Adrenal gland (tissue), 12 donors: ENCODE results near the gene ATXN7L1. TPM values are rescaled to one million over a fixed set of nuclear protein-coding genes. Genes with fewer than 3 reads are reported as not detected.

Experiments
- DNase-seq, 7 donors: peaks; one replicate each; pipeline ENCODE4 v3.0.0-alpha.2; 2019 to 2020
- H3K27ac ChIP-seq, 5 donors: fragments of 200-600 bp; sonication (generic) in 4 of 5; 1 replicate in 3 of 5; 2 replicates in 2 of 5; pipeline versions ENCODE4 v1.5.1 to v1.8.0; 2016 to 2020; ENCODE audit warnings: mild to moderate bottlenecking in 1 of 5
- H3K27me3 ChIP-seq: fragments of 200-600 bp; 2 replicates; pipeline ENCODE4 v1.8.0; 2021
- H3K36me3 ChIP-seq, 2 donors: fragments of 200-600 bp; replicated peaks in 1 of 2; 1 replicate in 1 of 2; 2 replicates in 1 of 2; pipeline versions ENCODE4 v1.5.1 to v1.8.0; 2018 to 2022
- H3K4me1 ChIP-seq, 2 donors: fragments of 200-600 bp; replicated peaks in 1 of 2; 1 replicate in 1 of 2; 2 replicates in 1 of 2; pipeline versions ENCODE4 v1.5.1 to v1.8.0; 2018 to 2021
- H3K4me3 ChIP-seq, 4 donors: fragments of 200-600 bp; sonication (generic) in 3 of 4; one replicate each; pipeline ENCODE4 v1.5.1; 2016 to 2018
- H3K9me3 ChIP-seq, 3 donors: fragments of 200-600 bp; sonication (generic) in 1 of 3; replicated peaks in 1 of 3; 1 replicate in 2 of 3; 2 replicates in 1 of 3; pipeline versions ENCODE4 v1.5.1 to v1.8.0; 2016 to 2021
- POLR2A ChIP-seq, 2 donors: fragments of 450-650 bp; IDR thresholded peaks; one replicate each; pipeline ENCODE4 v1.6.1; 2017; ENCODE audit warnings: antibody characterized with exemption in 2 of 2, mild to moderate bottlenecking in 2 of 2, moderate library complexity in 1 of 2
- WGBS, 4 donors: extraction: QIAGEN DNeasy Blood & Tissue Kit in 2 of 4; methylation state at CpG; one replicate each; pipeline versions ENCODE4 v1.1.5 to v1.1.7; 2013 to 2017; 5-methylcytosine and 5-hydroxymethylcytosine counted together
- intact Hi-C, 2 donors: fragments of 100-400 bp; cut with DNase I; formaldehyde crosslinking; loops; one replicate each; pipeline versions ENCODE4 v1.14.1 to v1.15.0; 2022 to 2023
- polyA plus RNA-seq, 3 donors: library from polyadenylated mRNA; stranded (reverse); fragments of 200-250 nt in 2 of 3; fragments of 350-450 nt in 1 of 3; fragmentation: Illumina TruSeq in 1 of 3; extraction: RNeasy Lipid Tissue Mini Kit (QIAGEN cat#74804) in 1 of 3; gene quantifications; one replicate each; pipeline ENCODE4 v1.2.3, GENCODE V29; 2013 to 2014
- total RNA-seq, 9 donors: library from RNA; depleted of rRNA in 4 of 9; stranded (reverse); fragments of >200 nt in 4 of 9; fragments of 120-200 nt in 1 of 9; fragmentation: NEBNext Ultra II Directional in 1 of 9; extraction: Animal tissue kit (Norgen Biotek cat#: 25700) in 1 of 9; gene quantifications; one replicate each; pipeline versions ENCODE4 v1.1.0 to v1.2.4, GENCODE V29; 2013 to 2023
- TF ChIP-seq, protein P1 (sequence below), 6 experiments: fragments of 450-650 bp in 4 of 6; fragments of 200-600 bp in 2 of 6; sonication (generic) in 1 of 6; IDR thresholded peaks; 1 replicate in 5 of 6; 2 replicates in 1 of 6; pipeline versions ENCODE4 v1.5.1 to v1.8.0; 2016 to 2021; ENCODE audit warnings: antibody characterized with exemption in 6 of 6, mild to moderate bottlenecking in 2 of 6, moderate library complexity in 1 of 6
- donor health status: healthy with polysubstance abuse.
- donor health status: Bipolar disorder and iron deficiency.
- donor health status: DM: yes; HTN: yes; CAD: no.
- donor health status: DM: no; HTN: no; CAD: no.
- donor health status: DM: no; HTN: no; CAD: no.
- donor health status: DM: yes; HTN: yes; CAD: no.

The ATXN7L1 gene
- total and polyA plus RNA-seq, 12 donors, result 3.6 to 24.6 (median 9.0) TPM

DNA sequence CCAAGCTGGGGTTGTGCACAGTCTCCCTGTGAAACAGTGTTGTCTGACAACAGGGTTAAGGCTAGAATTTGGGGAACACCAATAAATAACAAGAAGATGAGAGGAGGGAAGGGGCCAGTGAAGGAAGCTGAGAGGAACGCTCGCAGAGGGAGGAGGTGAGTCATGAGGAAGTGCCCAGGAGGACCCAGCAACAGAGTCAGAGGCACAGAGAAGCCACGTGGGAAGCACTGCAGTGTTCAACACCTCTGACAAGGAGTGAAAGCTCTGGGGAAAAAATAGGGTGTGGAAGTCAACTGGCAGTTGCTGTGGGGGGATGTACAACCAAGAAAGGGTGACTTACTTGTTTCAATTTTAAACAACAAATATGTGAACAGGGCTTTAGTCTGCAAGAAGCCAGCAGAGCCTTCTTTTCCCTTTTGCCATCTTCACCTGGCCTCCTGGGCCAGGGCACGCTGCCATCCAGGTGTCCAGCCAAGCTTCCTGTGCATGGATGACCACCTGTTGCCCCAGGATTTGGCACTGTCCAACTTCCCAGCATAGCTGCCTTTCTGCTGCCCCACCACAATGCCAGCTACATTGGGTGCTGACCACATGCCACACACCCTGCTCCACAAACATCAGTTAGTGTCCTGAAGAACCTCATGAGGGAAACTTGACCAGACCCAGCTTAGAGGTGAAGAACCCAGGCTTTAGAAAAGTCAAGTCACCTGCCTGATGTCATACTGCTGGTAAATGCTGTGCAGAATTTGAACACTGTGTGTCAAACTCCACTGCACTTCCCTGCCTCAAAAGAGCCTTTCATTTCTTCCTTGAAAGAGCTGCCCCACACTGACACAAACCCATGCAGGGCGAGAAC, 69.6 kb downstream of the ATXN7L1 start:
- Histone ChIP-seq H3K27me3 (no peaks in the 10 kb centered on the region), H3K27ac (no peak overlapping the region), H3K4me3 (no peak overlapping the region), H3K36me3 (no peaks in the 10 kb centered on the region), H3K9me3 (no peaks in the 10 kb centered on the region), H3K4me1 (peaks cover 7% of the 10 kb centered on the region in 2 donors)
- DNase-seq, result peak in 6 of 7 donors; percentile 47 to 83 (median 64)
- TF ChIP-seq, protein P1, sequence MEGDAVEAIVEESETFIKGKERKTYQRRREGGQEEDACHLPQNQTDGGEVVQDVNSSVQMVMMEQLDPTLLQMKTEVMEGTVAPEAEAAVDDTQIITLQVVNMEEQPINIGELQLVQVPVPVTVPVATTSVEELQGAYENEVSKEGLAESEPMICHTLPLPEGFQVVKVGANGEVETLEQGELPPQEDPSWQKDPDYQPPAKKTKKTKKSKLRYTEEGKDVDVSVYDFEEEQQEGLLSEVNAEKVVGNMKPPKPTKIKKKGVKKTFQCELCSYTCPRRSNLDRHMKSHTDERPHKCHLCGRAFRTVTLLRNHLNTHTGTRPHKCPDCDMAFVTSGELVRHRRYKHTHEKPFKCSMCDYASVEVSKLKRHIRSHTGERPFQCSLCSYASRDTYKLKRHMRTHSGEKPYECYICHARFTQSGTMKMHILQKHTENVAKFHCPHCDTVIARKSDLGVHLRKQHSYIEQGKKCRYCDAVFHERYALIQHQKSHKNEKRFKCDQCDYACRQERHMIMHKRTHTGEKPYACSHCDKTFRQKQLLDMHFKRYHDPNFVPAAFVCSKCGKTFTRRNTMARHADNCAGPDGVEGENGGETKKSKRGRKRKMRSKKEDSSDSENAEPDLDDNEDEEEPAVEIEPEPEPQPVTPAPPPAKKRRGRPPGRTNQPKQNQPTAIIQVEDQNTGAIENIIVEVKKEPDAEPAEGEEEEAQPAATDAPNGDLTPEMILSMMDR (IDR thresholded peaks at IDR 0.05), result no peak
- no peak for TF ChIP-seq POLR2A (IDR thresholded peaks at IDR 0.05)
- 44 to 61% (median 52%) methylated on average over 5 of the region's 5 CpGs for WGBS, 4 donors
- intact Hi-C loops, result no loop called here

- H3K4me1 ChIP-seq, result peaks cover 7 to 9% of the 10 kb centered on the region in 2 donors
- H3K27ac ChIP-seq, result no peak overlapping the region
- H3K36me3 ChIP-seq, result no peaks in the 10 kb centered on the region
- DNase-seq, result no peak
- intact Hi-C loops, result no loop called here
- no peaks in the 10 kb centered on the region for H3K27me3 ChIP-seq
- no peaks in the 10 kb centered on the region for H3K9me3 ChIP-seq
- WGBS, 4 donors, result 67 to 78% (median 71%) methylated on average over 11 of the region's 11 CpGs
- H3K4me3 ChIP-seq, result no peak overlapping the region
- no peak for TF ChIP-seq POLR2A (IDR thresholded peaks at IDR 0.05)
Observed at GRCh38 chr7:105805447-105806019, 70.9 kb downstream of the ATXN7L1 start.

DNA sequence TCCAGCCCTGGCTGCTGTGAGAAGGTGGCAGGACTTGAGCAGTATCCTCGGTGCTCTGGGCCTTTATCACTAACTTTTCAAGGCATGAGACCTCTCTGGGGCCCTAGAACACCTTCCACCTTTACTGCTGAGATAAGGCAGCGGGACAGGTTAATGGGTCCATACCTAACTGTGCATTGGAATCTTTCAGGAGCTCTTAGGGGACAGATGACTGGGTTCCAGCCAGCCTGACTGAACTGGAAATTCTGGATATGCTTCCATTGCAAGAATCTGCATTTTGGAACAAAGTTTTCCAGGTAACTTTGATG, 73.0 kb downstream of the ATXN7L1 start:
- H3K27ac ChIP-seq, result no peak overlapping the region
- whole genome bisulfite sequencing, 4 donors, result 88 to 100% (median 93%) methylated on average over 1 to 2 of the region's 2 CpGs
- no peak for TF ChIP-seq POLR2A (IDR thresholded peaks at IDR 0.05)
- TF ChIP-seq, protein P1 (IDR thresholded peaks at IDR 0.05), result no peak
- H3K27me3 ChIP-seq, result no peaks in the 10 kb centered on the region
- intact Hi-C loops, result no loop called here
- H3K4me1 ChIP-seq, result peaks cover 7 to 15% of the 10 kb centered on the region in 2 donors
- H3K9me3 ChIP-seq, result no peaks in the 10 kb centered on the region
- no peak for DNase-seq
- H3K36me3 ChIP-seq, result no peaks in the 10 kb centered on the region
- H3K4me3 ChIP-seq, result no peak overlapping the region

DNA sequence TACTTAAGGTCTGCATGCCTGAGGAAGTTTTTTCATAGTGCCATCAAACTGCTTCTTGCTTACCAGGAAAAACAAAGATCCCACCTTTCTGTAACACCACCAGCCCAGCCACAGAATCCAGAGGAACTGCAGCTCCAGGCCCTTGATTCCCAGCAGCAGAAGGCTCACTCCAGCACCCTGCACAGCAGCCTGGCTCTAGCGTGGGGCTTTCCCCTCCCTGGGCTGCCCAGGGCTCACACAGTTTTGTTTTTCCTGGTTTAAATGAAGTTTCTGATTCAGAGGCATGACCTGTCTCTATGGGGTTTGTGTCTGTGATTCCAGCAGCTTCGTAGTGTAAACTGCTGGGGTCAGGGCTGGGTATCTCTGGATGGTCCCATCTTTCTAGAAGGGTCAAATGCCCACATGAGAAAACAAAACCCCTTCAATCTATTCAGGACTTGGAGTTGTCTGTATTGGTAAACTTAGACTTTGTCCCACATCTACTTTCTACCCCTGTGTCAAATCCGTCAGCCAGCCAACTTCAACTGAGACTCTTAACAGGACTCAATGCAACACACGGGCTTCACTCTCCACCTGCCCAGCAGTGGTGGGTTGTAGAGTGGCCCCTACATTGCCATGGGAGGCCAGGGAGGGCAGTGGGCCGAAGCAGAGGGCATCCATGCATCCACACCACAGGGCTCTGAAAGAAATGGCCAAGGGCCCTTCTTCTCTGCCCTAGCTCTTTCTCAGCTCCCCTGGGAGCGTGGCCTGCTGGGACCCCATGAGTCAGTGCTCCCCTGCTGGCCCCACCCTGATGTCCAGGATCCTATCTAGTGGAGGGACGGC, 73.6 kb downstream of the ATXN7L1 start:
- TF ChIP-seq, protein P1 (IDR thresholded peaks at IDR 0.05), result no peak
- TF ChIP-seq POLR2A (IDR thresholded peaks at IDR 0.05), result no peak
- no peak overlapping the region for H3K27ac ChIP-seq
- intact Hi-C loops, result no loop called here

More for the DNA sequence above, 73.6 kb downstream of the ATXN7L1 start:
- no peaks in the 10 kb centered on the region for H3K27me3 ChIP-seq
- H3K36me3 ChIP-seq, result no peaks in the 10 kb centered on the region
- H3K4me3 ChIP-seq, result no peak overlapping the region
- peaks cover 7 to 15% of the 10 kb centered on the region in 2 donors for H3K4me1 ChIP-seq
- 89 to 96% (median 94%) methylated on average over 6 to 7 of the region's 7 CpGs for WGBS, 4 donors
- peak in 1 of 7 donors; percentile 25 for DNase-seq
- H3K9me3 ChIP-seq, result no peaks in the 10 kb centered on the region
